GM19328 (cell line): ENCODE results near the gene DDR2.

Experiments
- ATAC-seq: cut with Tn5 transposase; IDR thresholded peaks from one replicate; pipeline ENCODE4 v1.9.1; 2021; ENCODE audit warnings: mild to moderate bottlenecking, moderate library complexity; ENCODE audit not compliant: unreplicated experiment

DDR2 gene

DNA sequence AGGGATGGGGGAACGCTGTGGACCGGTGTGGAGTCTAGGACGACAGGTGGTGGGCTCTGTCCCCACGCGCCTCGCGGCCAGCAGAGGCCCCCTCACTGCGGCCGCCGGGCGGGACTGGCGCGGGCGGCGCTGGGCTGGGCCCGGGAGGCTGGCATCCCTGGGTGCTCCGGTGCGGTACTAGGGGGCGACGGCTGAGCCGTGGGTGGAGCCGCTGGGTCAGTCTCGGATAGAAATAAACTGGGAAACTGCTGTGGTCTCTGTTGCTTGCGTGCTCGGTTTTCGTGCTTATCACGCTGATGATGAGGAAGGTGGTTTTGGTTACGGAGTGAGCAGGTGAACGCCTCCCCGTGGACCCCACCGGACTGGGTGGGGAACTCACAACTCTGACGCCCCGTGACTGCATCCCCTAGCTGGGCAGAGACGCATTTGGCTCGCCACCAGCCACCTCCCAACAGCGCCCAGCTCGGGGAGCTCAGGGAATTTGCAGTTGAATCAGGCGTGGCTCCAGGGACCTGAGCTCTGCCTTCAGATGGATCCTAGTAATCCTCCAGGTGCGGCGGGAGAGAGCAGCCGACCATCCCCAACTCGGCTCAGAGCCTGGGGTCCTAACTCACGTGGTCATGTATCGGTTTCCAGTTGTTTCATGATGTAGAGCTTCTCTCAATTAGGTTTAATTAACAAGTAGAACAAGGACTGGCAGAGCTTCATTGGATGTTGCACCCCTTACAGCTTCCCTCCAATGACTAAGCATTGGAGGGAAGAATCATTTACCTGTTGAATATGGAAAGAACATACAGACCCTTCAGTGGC, 190.3 kb downstream of the DDR2 start:
- ATAC-seq: no peak

DNA sequence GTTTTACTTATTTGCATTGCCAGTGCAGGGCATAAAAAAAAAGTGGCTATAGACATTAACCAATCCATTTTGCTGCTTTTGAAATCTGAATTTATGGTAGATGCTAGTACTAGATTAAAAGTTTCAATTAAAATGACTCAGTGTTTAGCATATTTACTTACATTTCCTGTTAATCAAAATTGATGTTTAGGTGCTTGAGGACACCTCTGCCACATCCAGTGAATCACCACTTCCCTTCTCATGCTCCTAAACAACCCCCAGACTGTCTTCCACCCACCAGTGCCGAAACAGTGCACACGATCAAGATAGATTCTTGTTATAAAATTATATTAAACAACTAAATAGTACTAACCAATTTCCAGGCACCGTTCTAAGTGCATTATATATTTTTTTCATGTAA, 191.0 kb downstream of the DDR2 start:
- ATAC-seq: no peak

DNA sequence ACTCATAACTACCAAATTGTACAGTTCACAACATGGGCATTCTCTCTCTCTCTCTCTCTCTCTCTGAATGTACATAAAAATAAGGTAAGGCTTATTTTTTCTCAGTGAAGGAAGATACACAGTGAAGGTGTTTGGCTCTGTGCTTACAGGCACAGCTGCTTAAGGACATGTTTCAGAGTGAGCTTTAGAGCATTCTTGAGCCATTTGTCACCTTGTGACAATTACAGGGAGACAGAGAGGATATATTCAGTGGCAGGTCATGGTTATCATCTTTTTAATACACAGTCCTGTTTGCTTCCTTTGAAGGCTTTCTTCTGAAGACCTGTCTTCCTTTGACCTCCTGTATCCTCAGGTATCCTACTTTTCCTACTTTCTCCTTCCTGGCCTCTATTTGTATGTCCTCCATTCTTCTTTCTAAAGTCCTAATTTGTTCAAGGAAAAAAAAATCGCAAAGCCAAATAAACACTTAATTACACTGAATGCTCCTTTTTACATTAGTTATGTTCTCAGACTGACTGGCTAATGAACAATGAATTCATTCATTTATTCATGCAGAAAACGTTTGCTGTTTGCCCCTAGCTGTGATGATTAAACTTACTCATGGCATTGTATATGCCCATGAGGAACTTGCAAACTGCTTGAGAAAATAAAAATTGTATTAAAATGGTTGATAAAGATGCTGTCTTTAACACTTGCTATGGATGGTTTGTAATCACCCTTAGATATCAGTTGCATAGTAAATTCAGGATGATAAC, 191.7 kb downstream of the DDR2 start:
- no peak for ATAC-seq

DNA sequence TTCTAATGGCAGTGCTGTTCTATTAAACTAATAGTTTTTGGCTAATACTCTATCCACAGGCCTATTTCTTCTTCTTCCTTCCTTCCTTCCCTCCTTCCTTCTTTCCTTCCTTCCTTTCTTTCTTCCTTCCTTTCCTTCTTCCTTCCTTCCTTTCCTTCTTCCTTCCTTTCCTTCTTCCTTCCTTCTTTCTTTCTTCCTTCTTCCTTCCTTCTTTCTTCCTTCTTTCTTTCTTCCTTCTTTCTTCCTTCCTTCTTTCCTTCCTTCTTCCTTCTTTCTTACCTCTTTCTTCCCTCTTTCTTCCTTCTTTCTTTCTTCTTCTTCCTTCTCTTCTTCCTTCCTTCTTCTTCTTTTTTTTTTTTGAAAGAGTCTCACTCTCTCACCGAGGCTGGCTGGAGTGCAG, 197.0 kb downstream of the DDR2 start:
- no peak for ATAC-seq

DNA sequence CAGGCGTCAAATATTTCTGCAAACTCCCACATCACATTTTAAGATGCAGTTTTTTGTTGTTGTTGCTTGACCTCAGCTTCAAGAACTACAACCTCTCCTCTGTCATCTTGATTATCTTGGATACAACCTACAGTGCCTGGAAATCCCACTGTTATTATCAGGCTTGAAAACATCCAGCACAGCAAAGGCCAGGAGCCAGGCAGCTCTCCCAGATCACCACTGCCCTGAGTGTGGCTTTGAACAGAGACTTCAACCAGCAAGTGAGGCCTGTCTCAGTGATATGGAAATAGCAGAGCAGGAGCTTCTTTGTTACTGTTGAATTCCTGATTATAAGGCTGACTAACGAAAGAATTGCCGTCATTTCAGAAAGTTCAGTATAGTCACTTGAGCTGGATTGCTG, 200.2 kb downstream of the DDR2 start:
- ATAC-seq: no peak

DNA sequence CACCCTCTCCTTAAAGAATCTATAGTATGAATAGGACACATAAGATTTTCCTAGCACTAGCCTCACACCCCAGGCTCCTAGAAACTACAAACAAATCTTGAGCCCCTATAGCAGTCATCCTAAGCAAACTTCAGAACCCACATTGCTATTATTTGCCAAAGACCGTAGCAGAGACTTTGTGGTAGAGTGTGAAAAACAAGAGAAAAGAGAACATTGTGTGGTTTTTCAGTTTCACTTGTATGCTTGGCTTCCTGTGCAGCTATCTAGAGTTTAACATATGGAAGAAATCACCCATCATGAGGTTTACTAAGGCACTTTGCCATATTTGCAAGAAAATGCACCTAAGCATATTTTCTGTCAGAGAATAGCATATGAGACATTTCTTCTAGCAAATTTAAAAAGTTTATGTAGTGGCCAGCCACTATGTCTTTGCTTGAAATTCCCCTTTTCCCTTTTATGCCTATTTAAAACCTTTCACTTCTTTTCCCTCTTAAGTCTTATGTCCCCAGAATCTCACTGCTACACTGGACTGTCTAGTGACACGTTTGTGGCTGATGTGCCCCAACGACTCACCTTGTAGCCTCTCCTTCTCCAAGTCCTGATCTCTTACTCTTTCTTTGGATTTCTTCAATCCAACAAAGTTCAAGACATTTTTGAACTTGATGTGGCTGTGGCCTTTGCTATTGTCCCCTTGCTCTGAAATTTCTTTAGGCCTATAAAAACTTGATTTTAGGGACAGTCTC, 203.1 kb downstream of the DDR2 start:
- ATAC-seq: peak; percentile 94
